GM23338 (cell line): ENCODE results near the gene ITIH5.

Experiments used
- EZH2 ChIP-seq: fragments of 200-600 bp; sonication (generic); IDR thresholded peaks from one replicate; pipeline ENCODE4 v1.8.0; 2017; ENCODE audit warnings: antibody characterized with exemption, mild to moderate bottlenecking, low read depth; ENCODE audit not compliant: unreplicated experiment
- EZH2phosphoT487 ChIP-seq: fragments of 200-600 bp; sonication (generic); IDR thresholded peaks from one replicate; pipeline ENCODE4 v1.8.1; 2018; ENCODE audit warnings: antibody characterized with exemption; ENCODE audit not compliant: unreplicated experiment
- NANOG ChIP-seq: IDR thresholded peaks from 2 replicates; pipeline ENCODE4 v1.6.1; 2016; ENCODE audit warnings: antibody characterized with exemption, borderline replicate concordance
- POLR2AphosphoS5 ChIP-seq: IDR thresholded peaks from 2 replicates; pipeline ENCODE4 v1.6.1; 2016; ENCODE audit warnings: antibody characterized with exemption, low read depth
- TF ChIP-seq, protein P1 (sequence below), 2 experiments: fragments of 200-600 bp in 1 of 2; sonication (generic) in 1 of 2; conservative IDR thresholded peaks; 2 replicates each; pipeline versions ENCODE4 v1.5.1 to v1.6.1; 2016 to 2017; ENCODE audit warnings: antibody characterized with exemption in 2 of 2, low read depth in 2 of 2, mild to moderate bottlenecking in 2 of 2, moderate library complexity in 1 of 2
- TF ChIP-seq, protein P2 (sequence below): IDR thresholded peaks from one replicate; pipeline ENCODE4 v1.6.1; 2018; ENCODE audit warnings: antibody characterized with exemption; ENCODE audit not compliant: unreplicated experiment

DNA sequence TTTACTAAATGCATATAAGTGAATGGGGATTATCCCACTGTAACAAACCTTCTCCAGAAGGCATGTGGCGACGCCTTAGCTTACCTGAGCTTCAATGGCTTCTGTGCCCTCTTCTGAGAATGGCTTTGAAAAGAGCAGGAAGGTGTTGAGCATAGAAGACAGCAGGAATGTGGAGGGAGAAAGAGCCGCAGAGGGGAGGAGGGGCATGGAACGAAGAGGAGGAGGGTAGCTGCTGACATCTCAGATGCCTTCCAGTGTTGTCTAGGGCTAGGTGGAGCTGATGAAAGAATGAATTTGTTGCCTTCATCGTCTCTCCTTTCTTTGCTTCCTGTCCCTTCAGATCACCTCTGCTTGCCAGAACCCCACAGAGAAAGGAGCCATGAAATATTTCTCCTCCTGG lies 86.2 kb downstream of the ITIH5 start:
- TF ChIP-seq, protein P1, sequence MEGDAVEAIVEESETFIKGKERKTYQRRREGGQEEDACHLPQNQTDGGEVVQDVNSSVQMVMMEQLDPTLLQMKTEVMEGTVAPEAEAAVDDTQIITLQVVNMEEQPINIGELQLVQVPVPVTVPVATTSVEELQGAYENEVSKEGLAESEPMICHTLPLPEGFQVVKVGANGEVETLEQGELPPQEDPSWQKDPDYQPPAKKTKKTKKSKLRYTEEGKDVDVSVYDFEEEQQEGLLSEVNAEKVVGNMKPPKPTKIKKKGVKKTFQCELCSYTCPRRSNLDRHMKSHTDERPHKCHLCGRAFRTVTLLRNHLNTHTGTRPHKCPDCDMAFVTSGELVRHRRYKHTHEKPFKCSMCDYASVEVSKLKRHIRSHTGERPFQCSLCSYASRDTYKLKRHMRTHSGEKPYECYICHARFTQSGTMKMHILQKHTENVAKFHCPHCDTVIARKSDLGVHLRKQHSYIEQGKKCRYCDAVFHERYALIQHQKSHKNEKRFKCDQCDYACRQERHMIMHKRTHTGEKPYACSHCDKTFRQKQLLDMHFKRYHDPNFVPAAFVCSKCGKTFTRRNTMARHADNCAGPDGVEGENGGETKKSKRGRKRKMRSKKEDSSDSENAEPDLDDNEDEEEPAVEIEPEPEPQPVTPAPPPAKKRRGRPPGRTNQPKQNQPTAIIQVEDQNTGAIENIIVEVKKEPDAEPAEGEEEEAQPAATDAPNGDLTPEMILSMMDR (conservative IDR thresholded peaks at IDR 0.05; ENCODE audit: low read depth in 2 of 2), result no peak
- TF ChIP-seq NANOG (no peak), EZH2phosphoT487 (no peak), EZH2 (no peak), POLR2AphosphoS5 (no peak)
- TF ChIP-seq, protein P2, sequence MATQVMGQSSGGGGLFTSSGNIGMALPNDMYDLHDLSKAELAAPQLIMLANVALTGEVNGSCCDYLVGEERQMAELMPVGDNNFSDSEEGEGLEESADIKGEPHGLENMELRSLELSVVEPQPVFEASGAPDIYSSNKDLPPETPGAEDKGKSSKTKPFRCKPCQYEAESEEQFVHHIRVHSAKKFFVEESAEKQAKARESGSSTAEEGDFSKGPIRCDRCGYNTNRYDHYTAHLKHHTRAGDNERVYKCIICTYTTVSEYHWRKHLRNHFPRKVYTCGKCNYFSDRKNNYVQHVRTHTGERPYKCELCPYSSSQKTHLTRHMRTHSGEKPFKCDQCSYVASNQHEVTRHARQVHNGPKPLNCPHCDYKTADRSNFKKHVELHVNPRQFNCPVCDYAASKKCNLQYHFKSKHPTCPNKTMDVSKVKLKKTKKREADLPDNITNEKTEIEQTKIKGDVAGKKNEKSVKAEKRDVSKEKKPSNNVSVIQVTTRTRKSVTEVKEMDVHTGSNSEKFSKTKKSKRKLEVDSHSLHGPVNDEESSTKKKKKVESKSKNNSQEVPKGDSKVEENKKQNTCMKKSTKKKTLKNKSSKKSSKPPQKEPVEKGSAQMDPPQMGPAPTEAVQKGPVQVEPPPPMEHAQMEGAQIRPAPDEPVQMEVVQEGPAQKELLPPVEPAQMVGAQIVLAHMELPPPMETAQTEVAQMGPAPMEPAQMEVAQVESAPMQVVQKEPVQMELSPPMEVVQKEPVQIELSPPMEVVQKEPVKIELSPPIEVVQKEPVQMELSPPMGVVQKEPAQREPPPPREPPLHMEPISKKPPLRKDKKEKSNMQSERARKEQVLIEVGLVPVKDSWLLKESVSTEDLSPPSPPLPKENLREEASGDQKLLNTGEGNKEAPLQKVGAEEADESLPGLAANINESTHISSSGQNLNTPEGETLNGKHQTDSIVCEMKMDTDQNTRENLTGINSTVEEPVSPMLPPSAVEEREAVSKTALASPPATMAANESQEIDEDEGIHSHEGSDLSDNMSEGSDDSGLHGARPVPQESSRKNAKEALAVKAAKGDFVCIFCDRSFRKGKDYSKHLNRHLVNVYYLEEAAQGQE, result no peak
